ENCODE measurements around the gene C7. TPM values are rescaled to one million over a fixed set of nuclear protein-coding genes. Genes with fewer than 3 reads are reported as not detected.
"Not testable (repeated sequence)": the region's sequence is repeated elsewhere in the genome, so short reads cannot be mapped to it uniquely, and the experiment has no call there.

The C7 gene
- total and polyA plus RNA-seq, 10 of the 15 experiments (the other 5 are each of a cell fraction or from before 2014, with no cell fraction given): 0.90 TPM; not detected in 9

DNA sequence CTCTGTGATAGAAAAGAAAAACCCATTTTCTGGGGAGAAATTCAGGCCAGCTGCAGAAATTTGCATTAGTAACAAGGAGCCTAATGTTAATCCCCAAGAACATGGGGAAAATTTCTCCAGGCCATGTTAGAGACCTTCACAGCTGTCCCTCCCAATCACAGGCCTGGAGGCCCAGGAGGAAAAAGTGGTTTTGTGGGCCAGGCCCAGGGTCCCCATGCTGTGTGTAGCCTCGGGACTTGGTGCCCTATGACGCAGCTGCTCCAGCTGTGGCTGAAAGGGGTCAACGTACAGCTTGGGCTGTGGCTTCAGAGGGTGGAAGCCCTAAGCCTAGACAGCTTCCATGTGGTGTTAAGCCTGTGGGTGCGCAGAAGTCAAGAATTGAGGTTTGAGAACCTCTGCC is 27.0 kb upstream of the C7 start (continued):
- no peak for TF ChIP-seq CTCF (IDR thresholded peaks at IDR 0.05 in 2 of 3, conservative IDR thresholded peaks at IDR 0.05 in 1 of 3; ENCODE audit: control insufficient read depth in 2 of 3, extremely low read depth in 1 of 3, insufficient read depth in 1 of 3, low read depth in 3 of 3, low read length in 3 of 3)

DNA sequence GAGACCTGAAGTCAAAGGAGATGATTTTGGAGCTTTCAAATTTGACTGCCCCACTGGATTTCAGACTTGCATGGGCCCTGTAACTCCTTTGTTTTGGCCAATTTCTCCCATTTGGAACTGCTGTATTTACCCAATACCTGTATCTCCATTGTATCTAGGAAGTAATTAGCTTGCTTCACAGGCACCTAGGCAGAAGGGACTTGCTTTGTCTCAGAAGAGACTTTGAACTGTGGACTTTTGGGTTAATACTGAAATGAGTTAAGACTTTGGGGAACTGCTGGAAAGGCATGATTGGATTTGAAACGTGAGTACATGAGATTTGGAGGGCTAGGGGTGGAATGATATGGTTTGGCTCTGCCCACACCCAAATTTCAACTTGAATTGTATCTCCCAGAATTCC is 26.2 kb upstream of the C7 start:
- in situ Hi-C loops (cut with MboI): loop anchor here (10.0 to 25.0 kb wide), 2 partner anchors 921 to 1288 kb away; no protein-coding TSS in a partner anchor
- FAIRE-seq; H3K4me2 ChIP-seq (ENCODE audit: control insufficient read depth, insufficient read depth); POLR2A ChIA-PET; H3K9ac ChIP-seq (ENCODE audit: control insufficient read depth, insufficient read depth, low read length); H2AFZ ChIP-seq (ENCODE audit: control insufficient read depth, low read depth, low read length); H3K36me3 ChIP-seq (ENCODE audit: control insufficient read depth in 2 of 2, insufficient read depth in 2 of 2, low read length in 1 of 2); H3K4me3 ChIP-seq; H3K4me1 ChIP-seq (ENCODE audit: control insufficient read depth, insufficient read depth, low read length); DNase-seq (ENCODE audit: low read depth, low spot score); H4K20me1 ChIP-seq (ENCODE audit: control insufficient read depth, insufficient read depth); ATAC-seq; intact Hi-C loops (cut with micrococcal nuclease; ENCODE audit: unreplicated experiment); H3K79me2 ChIP-seq (ENCODE audit: control insufficient read depth, insufficient read depth, low read length); RAD21 ChIA-PET (ENCODE audit: unreplicated experiment); H3K9me3 ChIP-seq (replicated peaks; ENCODE audit: control insufficient read depth, insufficient read depth, low read length); BruUV-seq (replicated peaks); H3K27me3 ChIP-seq (replicated peaks in 1 of 2; ENCODE audit: control insufficient read depth in 2 of 2, insufficient read depth in 2 of 2, low read length in 1 of 2); H3K27ac ChIP-seq (ENCODE audit: control insufficient read depth, insufficient read depth): not testable (repeated sequence)
- WGBS (ENCODE audit: insufficient coverage, insufficient replicate concordance, low lambda C conversion rate, missing lambda C conversion rate): 0% methylated on average over 1 of the region's 1 CpG
- ChIA-PET SMC1A (ENCODE audit: uncharacterized antibody, unreplicated experiment) (interaction anchor here (1.1 kb wide), 1 partner anchor 23 kb away, joined by 3 read pairs; no protein-coding TSS in a partner anchor), CTCF (interaction anchor here (0.6 kb wide), 1 partner anchor 68 kb away, joined by 3 read pairs; no protein-coding TSS in a partner anchor)

GRCh38 chr5:40895440-40896425 is 13.6 kb upstream of the C7 start:
- H3K9ac ChIP-seq (ENCODE audit: control insufficient read depth, insufficient read depth, low read length); FAIRE-seq; POLR2A ChIA-PET; H3K4me1 ChIP-seq (ENCODE audit: control insufficient read depth, insufficient read depth, low read length); ATAC-seq; H3K4me2 ChIP-seq (ENCODE audit: control insufficient read depth, insufficient read depth); H3K27me3 ChIP-seq (replicated peaks in 1 of 2; ENCODE audit: control insufficient read depth in 2 of 2, insufficient read depth in 2 of 2, low read length in 1 of 2); H2AFZ ChIP-seq (ENCODE audit: control insufficient read depth, low read depth, low read length); H3K9me3 ChIP-seq (replicated peaks; ENCODE audit: control insufficient read depth, insufficient read depth, low read length); BruUV-seq (replicated peaks); H4K20me1 ChIP-seq (ENCODE audit: control insufficient read depth, insufficient read depth); H3K36me3 ChIP-seq (ENCODE audit: control insufficient read depth in 2 of 2, insufficient read depth in 2 of 2, low read length in 1 of 2); DNase-seq (ENCODE audit: low read depth, low spot score); intact Hi-C loops (cut with micrococcal nuclease; ENCODE audit: unreplicated experiment); SMC1A ChIA-PET (ENCODE audit: uncharacterized antibody, unreplicated experiment); H3K4me3 ChIP-seq; H3K79me2 ChIP-seq (ENCODE audit: control insufficient read depth, insufficient read depth, low read length); H3K27ac ChIP-seq (ENCODE audit: control insufficient read depth, insufficient read depth): not testable (repeated sequence)
- RAD21 ChIA-PET (ENCODE audit: unreplicated experiment): interaction anchor here (0.7 kb wide), 1 partner anchor 21 kb away, joined by 3 read pairs; no protein-coding TSS in a partner anchor
- 49% methylated on average over 9 of the region's 10 CpGs for WGBS (ENCODE audit: insufficient coverage, insufficient replicate concordance, low lambda C conversion rate, missing lambda C conversion rate)
- in situ Hi-C loops (cut with MboI): loop anchor here (25.0 kb wide), 1 partner anchor 933 kb away; no protein-coding TSS in a partner anchor
- CTCF ChIA-PET: interaction anchor here (0.8 to 1.1 kb wide), 2 partner anchors 9 to 10 kb away, joined by 5 read pairs; no protein-coding TSS in a partner anchor
